Regular cardiac myocyte (primary cell): ENCODE data around the gene SLCO1C1. TPM values are rescaled to one million over a fixed set of nuclear protein-coding genes. Genes with fewer than 3 reads are reported as not detected.

ENCODE experiments used
- total RNA-seq: library from RNA; depleted of rRNA; stranded (reverse); fragments of >200 nt; gene quantifications from 2 replicates; pipeline ENCODE4 v1.2.3, GENCODE V29; 2014

SLCO1C1 gene
- under 0.01 and 0.19 TPM in 2 replicates for total RNA-seq

GRCh38 chr12:20695232-20695631 lies at the start of gene SLCO1C1:
Gene SLCO1C1 (plus strand): TSS chr12:20695332. CDS start chr12:20699577, 4,245 bp downstream.

Other genes with a start within 250 kb of the SLCO1C1 start
- not detected in 2 replicates for gene SLCO1B3, start 115.4 kb downstream of the SLCO1C1 start, total RNA-seq